ENCODE data around the gene SLC46A3.
"Not testable (repeated sequence)": the region's sequence is repeated elsewhere in the genome, so short reads cannot be mapped to it uniquely, and the experiment has no call there.

SLC46A3 gene

GRCh38 chr13:28718543-28719226 lies at the start of gene SLC46A3:
Gene SLC46A3 (minus strand): TSS chr13:28718970. CDS start chr13:28717998, 972 bp downstream.
- peak; percentile 74 for DNase-seq (ENCODE audit: low read depth)

GRCh38 chr13:28763887-28764286 lies 45.1 kb upstream of the SLC46A3 start:
- no peak for DNase-seq (ENCODE audit: low read depth)

- DNase-seq (ENCODE audit: low read depth) = no peak
These were observed 42.8 kb upstream of the SLC46A3 start for GRCh38 chr13:28761586-28761985.

- DNase-seq (ENCODE audit: low read depth) = no peak
These were observed 36.7 kb upstream of the SLC46A3 start for GRCh38 chr13:28755546-28755870.

GRCh38 chr13:28754698-28755545 lies 36.2 kb upstream of the SLC46A3 start:
- DNase-seq (ENCODE audit: low read depth) = no peak

GRCh38 chr13:28753946-28754345 lies 35.2 kb upstream of the SLC46A3 start:
- no peak for DNase-seq (ENCODE audit: low read depth)

DNA sequence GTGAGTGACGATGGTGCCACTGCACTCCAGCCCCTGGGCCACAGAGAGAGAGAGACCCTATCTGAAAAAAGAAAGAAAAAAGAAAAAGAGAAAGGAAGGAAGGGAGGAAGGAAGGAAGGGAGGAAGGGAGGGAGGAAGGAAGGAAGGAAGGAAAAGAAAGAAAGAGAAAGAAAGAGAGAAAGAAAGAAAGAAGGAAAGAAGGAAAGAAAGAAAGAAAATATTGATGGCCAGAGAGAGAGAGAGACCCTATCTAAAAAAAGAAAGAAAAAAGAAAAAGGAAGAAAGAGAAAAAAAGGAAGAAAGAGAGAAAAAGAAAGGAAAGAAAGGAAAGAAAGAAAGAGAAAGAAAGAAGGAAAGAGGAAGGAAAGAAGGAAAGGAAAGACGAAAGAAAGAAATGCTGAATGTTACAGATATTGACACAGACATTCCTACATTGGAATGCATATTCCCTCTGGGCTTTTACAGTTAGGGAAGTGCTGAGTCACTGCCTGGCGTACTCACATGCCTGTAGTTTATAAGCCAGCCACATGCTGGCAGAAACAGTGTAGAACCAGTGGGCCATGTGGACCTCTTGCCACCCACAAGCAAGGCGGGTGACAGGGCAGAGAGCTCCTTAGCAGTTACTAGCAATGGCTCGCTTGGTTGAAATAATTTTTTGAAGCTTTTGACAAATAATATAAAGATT lies 34.6 kb upstream of the SLC46A3 start:
- DNase-seq (ENCODE audit: low read depth) = peak; percentile 53

DNA sequence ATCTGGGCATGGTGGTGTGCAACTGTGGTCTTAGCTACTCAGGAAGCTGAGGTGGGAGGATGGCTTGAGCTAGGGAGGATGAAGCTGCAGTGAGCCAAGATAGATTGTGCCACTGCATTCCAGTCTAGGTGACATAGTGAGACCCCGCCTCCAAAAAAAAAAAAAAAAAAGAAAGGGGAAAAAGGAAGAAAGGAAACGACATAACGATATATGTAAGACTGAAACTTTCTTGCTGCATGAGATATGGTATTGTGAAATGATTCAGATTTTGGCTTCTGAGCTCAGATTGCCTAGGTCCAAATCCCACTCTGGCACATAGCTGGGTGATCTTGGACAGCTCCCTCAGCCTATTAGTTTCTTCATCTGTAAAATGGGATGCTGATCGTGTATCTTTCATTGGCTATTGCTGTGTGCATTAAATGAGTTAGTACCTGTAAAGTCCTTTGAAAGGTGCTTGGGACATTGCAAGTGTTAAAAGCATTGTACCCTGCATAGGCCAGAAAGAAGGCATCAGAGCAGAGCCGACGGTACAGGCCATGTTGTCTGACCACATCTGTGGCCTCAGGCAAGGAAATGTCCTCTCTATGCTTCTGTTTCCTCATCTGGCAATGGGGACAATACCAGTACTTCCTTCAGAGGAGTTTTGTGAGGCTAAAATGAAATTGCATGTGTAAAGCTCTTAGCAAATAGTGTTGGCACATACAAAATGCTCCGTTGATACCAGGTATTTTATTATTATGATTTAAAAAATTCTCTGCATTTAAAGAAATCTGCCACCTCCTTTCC lies 32.6 kb upstream of the SLC46A3 start:
- no peak for DNase-seq (ENCODE audit: low read depth)

- DNase-seq (ENCODE audit: low read depth) = no peak
These were observed 31.6 kb upstream of the SLC46A3 start for GRCh38 chr13:28750187-28751045.

- DNase-seq (ENCODE audit: low read depth) = no peak
These were observed 29.1 kb upstream of the SLC46A3 start for GRCh38 chr13:28747851-28748250.

GRCh38 chr13:28746287-28746612 lies 27.5 kb upstream of the SLC46A3 start:
- DNase-seq (ENCODE audit: low read depth) = no peak

- DNase-seq (ENCODE audit: low read depth) = no peak
These were observed 25.9 kb upstream of the SLC46A3 start for GRCh38 chr13:28744656-28745055.

GRCh38 chr13:28744091-28744536 lies 25.3 kb upstream of the SLC46A3 start:
- DNase-seq (ENCODE audit: low read depth) = peak; percentile 36

- no peak for DNase-seq (ENCODE audit: low read depth)
These were observed 24.8 kb upstream of the SLC46A3 start for GRCh38 chr13:28743499-28744083.

DNA sequence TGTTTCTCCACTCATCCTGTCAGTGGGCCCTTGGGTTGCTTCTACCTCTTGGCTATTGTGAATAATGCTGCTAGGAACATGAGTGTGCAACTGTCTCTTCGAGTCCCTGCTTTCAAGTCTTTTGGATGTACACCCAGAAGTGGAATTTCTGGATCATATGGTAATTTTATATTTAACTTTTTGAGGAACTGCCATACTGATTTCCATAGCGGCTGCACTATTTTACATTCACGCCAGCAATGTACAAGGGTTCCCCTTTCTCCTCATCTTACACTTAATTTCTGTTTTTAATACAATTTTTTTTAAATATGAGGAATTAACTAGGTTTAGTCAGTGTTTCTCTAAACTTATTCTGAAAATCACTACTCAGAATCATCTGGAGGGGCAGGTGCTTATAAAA lies 24.2 kb upstream of the SLC46A3 start:
- no peak for DNase-seq (ENCODE audit: low read depth)

DNA sequence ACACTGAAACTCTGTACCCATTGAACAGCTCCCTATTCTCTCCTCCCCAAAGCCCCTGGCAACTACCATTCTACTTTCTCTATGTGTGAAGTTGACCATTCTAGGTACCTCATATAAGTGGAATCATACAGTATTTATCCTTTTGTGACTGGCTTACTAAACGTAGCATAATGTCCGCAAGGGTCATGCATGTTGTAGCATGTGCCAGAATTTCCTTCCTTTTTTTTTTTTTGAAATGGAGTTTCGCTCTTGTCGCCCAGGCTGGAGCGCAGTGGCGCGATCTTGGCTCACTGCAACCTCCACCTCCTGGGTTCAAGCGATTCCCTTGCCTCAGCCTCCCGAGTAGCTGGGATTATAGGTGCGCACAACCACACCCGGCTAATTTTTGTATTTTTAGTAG lies 23.7 kb upstream of the SLC46A3 start:
- not testable (repeated sequence) for DNase-seq (ENCODE audit: low read depth)

DNA sequence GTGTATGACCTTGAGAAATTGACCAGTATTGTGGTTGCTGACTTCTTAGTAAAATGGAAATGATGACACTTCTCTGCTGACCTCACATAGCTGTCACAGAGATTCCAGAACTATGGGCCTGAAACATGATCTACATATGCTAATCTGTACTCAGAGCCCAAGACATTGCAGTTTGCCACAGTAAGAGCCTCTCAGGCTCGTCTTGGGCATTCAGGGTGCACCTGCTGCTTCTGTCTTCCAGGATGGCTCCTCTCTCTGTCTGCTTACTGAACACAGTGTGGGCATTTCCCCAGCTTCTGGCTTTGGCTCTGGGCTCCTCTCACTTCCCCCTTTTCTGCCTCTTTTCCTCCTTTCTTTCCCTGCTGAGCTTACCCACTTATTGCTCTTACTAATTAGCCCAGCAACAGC lies 22.3 kb upstream of the SLC46A3 start:
- no peak for DNase-seq (ENCODE audit: low read depth)

- DNase-seq (ENCODE audit: low read depth) = no peak
These were observed 20.6 kb upstream of the SLC46A3 start for GRCh38 chr13:28739376-28739775.

DNA sequence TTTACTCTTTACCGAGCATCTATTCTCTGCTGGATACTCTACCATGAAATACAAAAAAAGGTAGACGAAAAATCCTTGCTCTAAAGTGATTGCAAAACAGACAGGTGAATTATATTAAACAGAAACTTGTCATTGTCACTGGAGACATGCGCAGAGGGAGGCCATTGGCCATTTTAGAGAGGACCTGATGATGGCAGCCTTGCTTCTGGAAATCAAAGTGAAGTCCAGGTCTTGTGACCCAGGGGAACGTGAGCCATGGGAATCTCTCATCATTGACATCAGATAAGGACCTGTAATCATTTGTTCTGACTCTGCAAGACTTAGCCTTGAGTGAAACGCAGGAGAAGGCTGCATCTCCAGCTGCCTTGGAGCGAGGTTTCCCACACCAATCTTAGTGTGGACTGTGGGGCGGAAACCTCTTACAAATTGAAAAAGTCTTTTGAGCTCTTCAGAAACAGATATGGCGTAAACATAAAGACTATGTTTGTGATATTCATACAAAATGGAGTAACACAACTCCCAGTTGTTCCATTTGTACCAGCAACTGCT lies 16.8 kb upstream of the SLC46A3 start:
- DNase-seq (ENCODE audit: low read depth) = no peak

DNA sequence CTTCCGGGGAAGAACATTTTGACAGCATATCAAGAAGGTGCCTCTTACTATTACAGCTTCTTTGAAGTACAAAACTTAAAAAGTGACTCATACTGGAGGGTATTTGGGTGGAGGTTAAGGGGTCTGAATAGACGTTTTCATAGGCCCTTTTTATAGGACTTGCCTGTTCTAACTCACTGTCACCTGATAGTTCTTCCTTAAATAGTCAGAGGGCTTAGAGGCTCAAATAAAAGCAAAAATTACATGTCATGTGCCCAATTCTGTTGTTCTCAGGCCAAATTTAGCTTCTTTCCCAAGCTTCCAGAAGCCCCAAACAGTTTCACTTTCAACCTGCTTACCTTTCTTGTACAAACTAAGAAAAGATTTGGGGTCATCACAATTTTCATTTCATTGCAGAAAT lies 16.1 kb upstream of the SLC46A3 start:
- no peak for DNase-seq (ENCODE audit: low read depth)

- DNase-seq (ENCODE audit: low read depth) = no peak
These were observed 12.0 kb upstream of the SLC46A3 start for GRCh38 chr13:28730762-28731161.

Data from HS-27A (cell line).